ENCODE measurements around the gene IZUMO2.

The IZUMO2 gene

DNA sequence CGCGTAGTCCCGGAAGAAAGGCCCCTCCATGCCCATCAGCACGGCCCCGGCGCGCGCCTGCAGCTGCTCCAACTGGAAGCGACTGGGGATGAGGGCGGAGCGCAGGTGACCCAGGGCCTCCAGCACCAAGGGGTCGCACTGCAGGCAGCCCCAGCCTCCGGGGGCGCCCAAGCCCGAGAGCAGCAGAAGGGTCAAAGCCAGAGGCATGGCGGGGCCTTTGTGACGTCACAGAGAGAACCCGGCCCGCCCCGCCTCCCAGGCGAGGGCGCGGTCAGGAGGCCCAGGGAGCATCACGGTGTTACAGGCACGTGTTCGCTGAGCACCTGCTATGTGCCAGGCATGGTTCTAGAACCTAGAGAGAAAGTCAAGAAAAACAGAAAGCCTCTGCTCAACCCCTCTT lies at the start of gene IZUMO2:
TSS of gene IZUMO2 (minus strand) at position 294 of the 400 bp plus-strand sequence. CDS start at position 207, 87 bp downstream.
- FAIRE-seq = no peak

DNA sequence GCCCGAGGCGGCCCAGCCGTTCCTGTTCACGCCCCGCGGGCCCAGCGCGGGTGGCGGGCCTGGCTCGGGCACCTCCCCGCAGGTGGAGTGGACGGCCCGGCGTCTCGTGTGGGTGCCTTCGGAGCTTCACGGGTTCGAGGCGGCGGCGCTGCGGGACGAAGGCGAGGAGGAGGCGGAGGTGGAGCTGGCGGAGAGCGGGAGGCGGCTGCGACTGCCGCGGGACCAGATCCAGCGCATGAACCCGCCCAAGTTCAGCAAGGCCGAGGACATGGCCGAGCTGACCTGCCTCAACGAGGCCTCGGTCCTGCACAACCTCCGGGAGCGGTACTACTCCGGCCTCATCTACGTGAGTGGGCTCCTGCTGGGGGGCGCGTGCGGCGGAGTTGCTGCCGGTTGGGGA lies 47.3 kb upstream of the IZUMO2 start:
- FAIRE-seq = no peak

GRCh38 chr19:50209131-50209530 lies 46.0 kb upstream of the IZUMO2 start:
- no peak for FAIRE-seq

GRCh38 chr19:50207730-50208129 lies 44.6 kb upstream of the IZUMO2 start:
- FAIRE-seq = no peak

- FAIRE-seq = no peak
Observed at GRCh38 chr19:50206191-50206590, 43.1 kb upstream of the IZUMO2 start.

DNA sequence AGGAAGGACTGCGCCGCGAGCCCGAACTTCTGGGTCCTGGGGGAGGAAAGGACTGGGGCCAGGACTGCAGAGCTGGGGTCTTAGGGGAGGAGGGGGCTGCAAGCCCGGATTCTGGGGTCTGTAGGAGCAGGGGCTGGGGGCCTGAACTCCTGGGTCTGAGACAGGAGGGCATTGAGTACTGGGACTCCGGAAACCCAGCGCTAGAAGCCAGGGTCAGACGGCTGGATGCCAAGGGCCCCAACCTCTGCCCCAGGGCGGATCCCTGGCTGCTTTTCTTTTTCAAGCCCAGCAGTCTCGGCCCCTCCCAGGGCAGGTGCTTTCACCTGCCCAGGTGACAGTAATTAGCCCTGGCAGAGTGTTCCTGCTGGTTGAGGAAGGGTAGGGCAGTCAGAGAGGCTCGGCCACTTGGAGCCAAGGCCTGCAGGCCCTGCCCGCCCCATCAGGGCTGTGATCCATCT lies 42.6 kb upstream of the IZUMO2 start:
- FAIRE-seq = no peak

DNA sequence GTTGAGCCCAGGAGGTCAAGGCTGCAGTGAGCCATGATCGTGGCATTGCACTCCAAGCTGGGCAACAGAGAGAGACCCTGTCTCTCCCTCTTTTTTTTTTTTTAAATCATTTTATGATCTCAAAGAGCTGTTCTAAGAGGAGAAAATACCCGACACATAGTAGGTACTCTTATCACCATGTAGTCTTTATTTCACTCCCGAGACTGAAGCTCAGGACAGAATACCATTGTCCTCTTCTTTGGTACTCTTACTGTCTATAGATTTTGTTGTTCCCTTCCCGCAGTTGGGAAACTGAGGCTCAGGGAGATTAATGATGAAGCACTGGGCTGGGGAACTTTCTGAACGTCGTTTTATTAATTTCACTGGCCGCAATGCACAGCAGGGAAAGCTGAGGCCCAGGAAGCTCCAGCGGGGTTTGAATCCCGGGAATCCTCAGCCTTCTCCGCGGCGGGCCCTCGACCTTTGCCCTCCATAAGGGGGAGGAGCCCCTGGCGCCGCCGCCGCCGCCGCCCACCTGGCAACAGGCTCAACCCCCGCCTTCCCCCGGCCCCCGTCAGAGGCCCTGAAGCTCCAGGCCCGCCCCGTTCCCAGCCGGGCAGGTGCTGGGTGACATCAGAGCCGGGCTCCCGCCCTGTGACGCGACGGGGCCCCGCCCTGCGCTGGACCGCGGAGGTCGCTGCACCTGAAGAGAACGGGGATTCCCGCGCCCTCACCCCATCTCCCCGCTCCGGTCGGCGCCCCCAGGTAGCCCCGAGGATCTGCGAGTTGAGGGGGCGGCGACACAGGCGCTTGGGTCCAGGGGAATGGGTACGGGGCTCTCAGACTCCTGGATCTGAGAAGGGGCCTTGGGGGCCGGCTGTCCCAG lies 42.0 kb upstream of the IZUMO2 start:
- FAIRE-seq = no peak

DNA sequence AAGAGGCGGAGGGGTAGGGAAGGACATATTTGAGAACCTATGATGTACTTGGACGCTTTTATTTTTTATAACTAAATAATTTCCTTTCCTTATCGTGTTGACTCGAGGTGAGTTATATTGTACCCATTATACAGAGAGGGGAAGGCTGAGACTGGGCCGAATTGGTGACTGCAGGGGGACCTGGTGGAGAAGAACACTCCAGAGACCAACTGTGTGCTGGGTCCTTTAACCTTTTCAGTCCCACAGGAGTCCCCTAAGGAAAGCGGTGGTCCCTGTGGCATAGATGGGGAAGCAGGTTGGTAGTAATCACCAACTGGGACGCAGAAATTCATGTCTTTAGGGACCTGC lies 41.0 kb upstream of the IZUMO2 start:
- FAIRE-seq = no peak

DNA sequence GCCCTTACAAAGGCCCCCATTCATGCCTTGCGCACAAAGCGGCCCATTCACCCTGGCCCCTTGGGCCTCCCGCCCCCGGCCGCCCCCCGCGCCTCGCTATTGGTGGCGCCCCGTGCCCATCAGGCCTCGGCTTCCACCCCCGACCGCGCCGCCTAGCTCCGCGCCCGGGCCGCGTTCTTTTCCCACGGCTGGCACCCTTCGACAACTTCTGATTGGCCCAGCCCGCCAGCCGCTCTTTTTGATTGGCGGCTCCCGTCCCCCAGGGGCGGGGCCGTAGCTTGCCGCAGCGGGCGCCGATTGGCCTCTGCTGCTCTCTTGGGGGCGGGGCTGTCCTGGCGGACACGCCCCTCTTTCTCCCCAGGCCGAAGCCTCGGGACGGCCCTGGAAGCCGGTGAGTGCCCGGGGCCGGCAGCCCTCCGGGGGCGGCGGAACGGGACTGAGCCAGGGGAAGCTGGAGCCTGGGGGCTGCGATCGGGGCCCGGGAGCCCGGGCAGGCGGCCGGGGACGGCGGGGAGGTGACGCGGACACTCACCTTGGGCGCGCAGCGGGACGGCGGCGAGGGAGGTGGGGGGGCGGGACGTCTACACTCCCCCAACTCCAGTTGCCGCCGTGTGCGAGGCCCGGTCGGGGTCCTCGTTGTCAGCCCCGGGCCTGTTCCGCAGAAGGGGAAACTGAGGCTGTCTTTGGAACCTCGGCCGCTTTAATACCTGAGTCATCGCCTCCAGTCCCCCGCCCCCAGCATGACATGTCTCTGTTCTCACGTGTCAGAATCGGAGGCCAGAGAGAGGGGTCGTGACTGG lies 40.4 kb upstream of the IZUMO2 start, which contains the start of gene MYH14:
TSS of gene MYH14 (plus strand) at position 342 of the 800 bp plus-strand sequence. CDS start 6,744 bp downstream, outside the sequence.
- no peak for FAIRE-seq

DNA sequence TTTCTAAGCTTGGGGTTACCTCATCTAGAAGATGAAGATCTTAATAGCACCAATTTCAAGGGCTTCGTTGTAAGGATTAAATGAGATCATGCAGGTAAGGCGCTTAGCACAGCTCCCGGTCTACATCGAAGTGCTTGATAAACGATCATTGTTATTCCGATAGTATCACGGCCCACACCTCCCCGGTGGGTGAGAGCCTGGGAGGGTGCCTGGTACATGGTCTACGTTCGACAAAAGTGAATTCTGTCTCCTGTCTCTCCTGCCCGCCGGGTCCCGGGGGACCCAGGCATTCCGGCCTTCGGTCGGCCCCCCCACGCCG lies 39.8 kb upstream of the IZUMO2 start:
- no peak for FAIRE-seq

- FAIRE-seq = no peak
Observed at GRCh38 chr19:50202386-50202785, 39.3 kb upstream of the IZUMO2 start.

- FAIRE-seq = no peak
Observed at GRCh38 chr19:50199259-50199555, 36.1 kb upstream of the IZUMO2 start.

GRCh38 chr19:50198431-50199258 lies 35.6 kb upstream of the IZUMO2 start:
- FAIRE-seq = no peak

- no peak for FAIRE-seq
Observed at GRCh38 chr19:50197348-50197747, 34.3 kb upstream of the IZUMO2 start.

- no peak for FAIRE-seq
Observed at GRCh38 chr19:50196322-50196932, 33.3 kb upstream of the IZUMO2 start.

- no peak for FAIRE-seq
Observed at GRCh38 chr19:50195224-50195623, 32.1 kb upstream of the IZUMO2 start.

- FAIRE-seq = no peak
Observed at GRCh38 chr19:50192463-50193211, 29.6 kb upstream of the IZUMO2 start.

DNA sequence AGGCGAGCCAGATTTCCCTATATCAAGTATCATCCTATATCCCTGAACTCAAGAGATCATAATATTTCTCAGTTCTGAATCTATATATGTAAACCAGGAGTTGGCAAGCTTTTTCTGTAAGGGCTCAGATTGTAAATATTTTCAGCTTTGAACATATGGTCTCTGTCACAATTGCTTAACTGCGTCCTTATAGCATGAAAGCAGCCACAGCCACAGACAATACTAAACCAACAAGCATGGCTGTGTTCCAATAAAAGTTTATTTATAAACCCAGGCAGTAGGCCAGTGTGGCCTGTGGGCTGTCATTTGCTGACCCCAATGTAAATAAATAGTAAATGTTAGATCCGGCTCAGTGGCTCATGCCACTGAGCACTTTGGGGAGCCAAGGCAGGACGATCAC lies 28.1 kb upstream of the IZUMO2 start:
- no peak for FAIRE-seq

DNA sequence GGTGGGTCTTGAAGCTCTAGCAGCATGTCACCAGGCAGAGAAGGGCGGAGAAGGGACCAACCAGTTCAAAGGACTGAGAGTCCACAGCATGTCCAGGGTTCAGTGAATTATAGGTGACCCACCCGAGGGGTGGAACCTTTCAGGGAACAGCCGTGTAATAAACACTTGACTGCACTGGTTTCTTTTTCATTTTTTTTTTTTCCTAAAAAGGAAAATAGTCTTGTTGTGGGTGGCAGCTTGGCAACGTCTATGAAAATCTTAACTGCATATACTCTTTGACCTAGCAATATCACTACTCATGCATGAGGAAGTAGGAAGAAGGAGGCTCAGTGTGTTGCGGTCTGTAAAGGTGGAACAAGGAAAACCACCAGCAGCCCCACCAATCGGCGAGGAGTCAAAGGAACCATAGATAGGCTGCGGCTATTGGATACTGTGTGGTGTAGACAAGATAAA lies 27.4 kb upstream of the IZUMO2 start:
- no peak for FAIRE-seq

DNA sequence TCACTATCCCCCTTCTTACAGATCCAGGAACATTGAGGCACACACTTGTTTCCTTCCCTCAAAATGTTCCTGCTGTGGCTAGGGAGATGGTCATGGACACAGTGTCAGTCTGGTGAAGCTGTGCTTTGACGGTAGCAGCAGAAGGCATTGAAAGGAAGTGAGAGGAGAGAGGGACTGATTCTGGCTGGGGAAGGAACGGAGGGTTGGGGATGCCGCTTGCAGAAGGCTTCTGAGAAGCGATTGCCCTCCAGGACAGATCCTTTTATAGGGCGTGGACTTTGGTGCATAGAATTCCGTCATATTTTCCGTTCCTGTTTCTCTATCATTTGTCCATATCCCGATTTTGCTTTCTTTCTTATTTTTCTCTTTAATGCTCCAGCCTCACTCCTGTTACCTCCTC lies 26.2 kb upstream of the IZUMO2 start:
- no peak for FAIRE-seq

DNA sequence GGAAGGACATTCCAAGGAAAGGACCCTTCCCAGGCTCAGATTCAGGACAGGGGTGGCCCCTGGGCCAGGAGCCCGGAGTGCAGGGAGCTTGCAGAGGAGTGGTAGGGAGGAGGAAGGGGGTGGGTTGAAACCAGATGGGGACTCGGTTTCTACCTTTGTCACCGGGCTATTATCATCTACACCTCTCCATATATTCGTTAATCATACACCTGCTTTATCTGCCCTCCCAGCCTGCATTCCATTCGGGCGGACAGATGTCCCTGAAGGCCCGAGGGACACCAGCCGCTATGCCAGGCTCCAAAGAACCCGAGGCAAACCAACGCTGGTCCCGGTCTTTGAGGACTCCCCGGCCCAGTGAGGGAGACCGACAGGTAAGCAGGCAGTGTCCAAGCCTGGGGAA lies 24.9 kb upstream of the IZUMO2 start:
- no peak for FAIRE-seq

DNA sequence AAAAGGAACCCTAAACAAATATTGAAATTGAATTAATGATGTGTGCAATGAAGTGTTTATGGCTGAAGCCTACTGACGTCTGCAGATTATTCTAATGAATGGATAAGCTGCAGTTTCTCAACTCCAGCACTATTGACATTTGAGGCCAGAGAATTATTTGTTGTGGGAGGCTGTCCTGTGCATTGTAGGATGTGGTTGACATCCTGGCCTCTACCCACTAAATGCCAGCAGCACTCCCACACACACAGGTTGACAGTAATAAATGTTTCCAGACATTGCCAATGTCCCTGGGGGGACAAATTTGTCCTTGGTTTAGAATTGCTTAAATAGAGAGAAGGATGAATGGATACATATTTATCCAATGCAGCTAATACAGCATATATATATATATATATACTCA lies 21.1 kb upstream of the IZUMO2 start:
- FAIRE-seq = no peak

Data from endometrium (tissue), 2 donors.